SU-DHL-6 (cell line): Measurements from ENCODE around the gene KLK10.

Source experiments
- H2AFZ ChIP-seq: fragments of 200-600 bp; sonication (generic); 2 replicates; pipeline ENCODE4 v1.6.1; 2014; ENCODE audit warnings: low read depth, mild to moderate bottlenecking, moderate library complexity, mixed read lengths, antibody characterized with exemption, low read length; ENCODE audit not compliant: severe bottlenecking
- H3F3A ChIP-seq: fragments of 200-600 bp; shearing (Covaris generic); 2 replicates; pipeline ENCODE4 v1.6.0; 2016; ENCODE audit warnings: antibody characterized with exemption, mild to moderate bottlenecking; ENCODE audit not compliant: insufficient read depth
- H3K27ac ChIP-seq: fragments of 200-600 bp; sonication (generic); 2 replicates; pipeline ENCODE4 v1.5.1; 2016; ENCODE audit warnings: low read depth, mild to moderate bottlenecking, low read length, moderate library complexity, mixed read lengths
- H3K27me3 ChIP-seq: fragments of 200-600 bp; sonication (generic), shearing (Covaris generic); 2 replicates; pipeline ENCODE4 v1.6.0; 2014; ENCODE audit warnings: mild to moderate bottlenecking, low read length
- H3K36me3 ChIP-seq: fragments of 200-600 bp; sonication (generic); 2 replicates; pipeline ENCODE4 v1.6.1; 2014; ENCODE audit warnings: mild to moderate bottlenecking, low read length, mixed read lengths
- H3K4me2 ChIP-seq: fragments of 300-600, 200-600 bp; shearing (Covaris generic), sonication (generic); 2 replicates; pipeline ENCODE4 v1.6.0; 2014; ENCODE audit warnings: low read length, low read depth, mild to moderate bottlenecking; ENCODE audit not compliant: poor library complexity, severe bottlenecking
- H3K4me3 ChIP-seq: fragments of 200-600 bp; sonication (generic); 2 replicates; pipeline ENCODE4 v1.5.1; 2014; ENCODE audit warnings: antibody characterized with exemption, low read length, mild to moderate bottlenecking, mixed read lengths; ENCODE audit not compliant: insufficient read depth, poor library complexity, severe bottlenecking
- H3K79me2 ChIP-seq: fragments of 200-600 bp; sonication (generic); 2 replicates; pipeline ENCODE4 v1.6.1; 2014; ENCODE audit warnings: mild to moderate bottlenecking, low read length, moderate library complexity; ENCODE audit not compliant: insufficient read depth
- H3K9ac ChIP-seq: fragments of 200-600 bp; sonication (generic); 2 replicates; pipeline ENCODE4 v1.7.0; 2014; ENCODE audit warnings: mild to moderate bottlenecking, low read length
- H3K9me2 ChIP-seq: fragments of 200-600 bp; sonication (generic); replicated peaks from 2 replicates; pipeline ENCODE4 v1.6.1; 2014; ENCODE audit warnings: low read length; ENCODE audit not compliant: insufficient read depth
- H3K9me3 ChIP-seq: fragments of 200-600 bp; sonication (generic); 2 replicates; pipeline ENCODE4 v1.6.1; 2014; ENCODE audit warnings: low read length, mixed read lengths; ENCODE audit not compliant: insufficient read depth
- H4K20me1 ChIP-seq: fragments of 200-600 bp; sonication (generic); 2 replicates; pipeline ENCODE4 v1.6.1; 2014; ENCODE audit warnings: low read depth, mild to moderate bottlenecking, antibody characterized with exemption, low read length, moderate library complexity, mixed read lengths
- EZH2phosphoT487 ChIP-seq: fragments of 200-600 bp; sonication (generic), shearing (Covaris generic); conservative IDR thresholded peaks from 2 replicates; pipeline ENCODE4 v1.6.1; 2018; ENCODE audit warnings: mild to moderate bottlenecking, antibody characterized with exemption, low read length, moderate library complexity, mixed read lengths
- TF ChIP-seq, protein P1 (sequence below): fragments of 200-600 bp; sonication (generic); IDR thresholded peaks from one replicate; pipeline ENCODE4 v1.5.1; 2017; ENCODE audit warnings: antibody characterized with exemption, mild to moderate bottlenecking, low read length, moderate library complexity; ENCODE audit not compliant: insufficient read depth, poor library complexity, severe bottlenecking

The KLK10 gene

GRCh38 chr19:51064534-51065220 lies 45.2 kb upstream of the KLK10 start, which contains the start of gene KLK13:
Gene KLK13 (minus strand): TSS chr19:51065092. CDS start chr19:51065067, 25 bp downstream.
- no peak within 1 kb of the TSS for H3K4me3 ChIP-seq
- no peaks in the 10 kb centered on the region for H3K27me3 ChIP-seq
- H3F3A ChIP-seq: no peaks in the 10 kb centered on the region
- no peak within 1 kb of the TSS for H3K9ac ChIP-seq
- no peak within 1 kb of the TSS for H3K27ac ChIP-seq
- H3K9me2 ChIP-seq: no peaks in the 10 kb centered on the region
- no peaks in the 10 kb centered on the region for H3K9me3 ChIP-seq
- no peaks in the 10 kb centered on the region for H3K36me3 ChIP-seq
- no peak within 1 kb of the TSS for H3K4me2 ChIP-seq
- TF ChIP-seq EZH2phosphoT487: no peak
- TF ChIP-seq, protein P1, sequence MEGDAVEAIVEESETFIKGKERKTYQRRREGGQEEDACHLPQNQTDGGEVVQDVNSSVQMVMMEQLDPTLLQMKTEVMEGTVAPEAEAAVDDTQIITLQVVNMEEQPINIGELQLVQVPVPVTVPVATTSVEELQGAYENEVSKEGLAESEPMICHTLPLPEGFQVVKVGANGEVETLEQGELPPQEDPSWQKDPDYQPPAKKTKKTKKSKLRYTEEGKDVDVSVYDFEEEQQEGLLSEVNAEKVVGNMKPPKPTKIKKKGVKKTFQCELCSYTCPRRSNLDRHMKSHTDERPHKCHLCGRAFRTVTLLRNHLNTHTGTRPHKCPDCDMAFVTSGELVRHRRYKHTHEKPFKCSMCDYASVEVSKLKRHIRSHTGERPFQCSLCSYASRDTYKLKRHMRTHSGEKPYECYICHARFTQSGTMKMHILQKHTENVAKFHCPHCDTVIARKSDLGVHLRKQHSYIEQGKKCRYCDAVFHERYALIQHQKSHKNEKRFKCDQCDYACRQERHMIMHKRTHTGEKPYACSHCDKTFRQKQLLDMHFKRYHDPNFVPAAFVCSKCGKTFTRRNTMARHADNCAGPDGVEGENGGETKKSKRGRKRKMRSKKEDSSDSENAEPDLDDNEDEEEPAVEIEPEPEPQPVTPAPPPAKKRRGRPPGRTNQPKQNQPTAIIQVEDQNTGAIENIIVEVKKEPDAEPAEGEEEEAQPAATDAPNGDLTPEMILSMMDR: no peak
- no peaks in the 10 kb centered on the region for H3K79me2 ChIP-seq
- no peak within 1 kb of the TSS for H2AFZ ChIP-seq
- no peaks in the 10 kb centered on the region for H4K20me1 ChIP-seq

GRCh38 chr19:51063664-51064063 lies 44.2 kb upstream of the KLK10 start:
- Histone ChIP-seq H3K79me2 (no peaks in the 10 kb centered on the region), H3K36me3 (no peaks in the 10 kb centered on the region), H3K9ac (no peak overlapping the region), H2AFZ (no peak overlapping the region), H3K27ac (no peak overlapping the region), H3K4me2 (no peak overlapping the region), H3F3A (no peaks in the 10 kb centered on the region), H3K27me3 (no peaks in the 10 kb centered on the region), H4K20me1 (no peaks in the 10 kb centered on the region), H3K9me2 (no peaks in the 10 kb centered on the region), H3K4me3 (no peak overlapping the region), H3K9me3 (no peaks in the 10 kb centered on the region)
- no peak for TF ChIP-seq EZH2phosphoT487
- TF ChIP-seq, protein P1: no peak

GRCh38 chr19:51060973-51061372 lies 41.5 kb upstream of the KLK10 start:
- Histone ChIP-seq H3F3A (no peaks in the 10 kb centered on the region), H3K4me3 (no peak overlapping the region), H3K4me2 (no peak overlapping the region), H3K79me2 (no peaks in the 10 kb centered on the region), H3K36me3 (no peaks in the 10 kb centered on the region), H3K9me3 (no peaks in the 10 kb centered on the region), H3K27ac (no peak overlapping the region), H3K27me3 (no peaks in the 10 kb centered on the region), H3K9me2 (no peaks in the 10 kb centered on the region), H4K20me1 (no peaks in the 10 kb centered on the region), H3K9ac (no peak overlapping the region), H2AFZ (no peak overlapping the region)
- TF ChIP-seq EZH2phosphoT487: no peak
- TF ChIP-seq, protein P1: no peak
